GM21825 (cell line): ENCODE results near the gene ZC3H18.

Source experiments
- ATAC-seq: cut with Tn5 transposase; IDR thresholded peaks from one replicate; pipeline ENCODE4 v1.9.1; 2021; ENCODE audit warnings: mild to moderate bottlenecking, moderate library complexity; ENCODE audit not compliant: unreplicated experiment

Gene ZC3H18

GRCh38 chr16:88671806-88672205, 101.6 kb downstream of the ZC3H18 start:
- ATAC-seq, result no peak

DNA sequence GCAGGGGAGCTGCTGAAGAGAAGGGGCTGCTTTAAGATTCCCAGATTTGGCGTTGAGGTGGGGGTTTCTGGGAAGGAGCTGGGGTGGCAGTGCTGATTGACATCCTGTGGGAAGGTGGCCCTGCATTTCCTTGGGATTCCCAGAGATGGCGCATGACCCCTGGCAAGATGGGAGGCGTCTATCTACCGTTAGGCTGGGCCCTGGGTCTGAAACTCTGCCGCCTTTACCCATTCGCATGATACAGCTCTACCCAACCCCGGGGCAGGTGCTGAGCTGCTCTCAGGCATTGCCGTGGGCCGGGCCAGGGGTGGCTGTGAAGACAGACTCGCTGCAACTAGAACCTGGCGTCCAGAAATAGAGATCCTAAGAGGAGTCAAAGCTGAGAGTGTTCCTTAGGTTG, 102.6 kb downstream of the ZC3H18 start:
- no peak for ATAC-seq

- no peak for ATAC-seq
These were observed 103.6 kb downstream of the ZC3H18 start for GRCh38 chr16:88673716-88674379.

GRCh38 chr16:88676502-88677242, 106.5 kb downstream of the ZC3H18 start:
- no peak for ATAC-seq

GRCh38 chr16:88677721-88678120, 107.5 kb downstream of the ZC3H18 start:
- ATAC-seq, result no peak

GRCh38 chr16:88678224-88678979, 108.2 kb downstream of the ZC3H18 start:
- ATAC-seq, result no peak

GRCh38 chr16:88680554-88681083, 110.4 kb downstream of the ZC3H18 start:
- ATAC-seq, result no peak

DNA sequence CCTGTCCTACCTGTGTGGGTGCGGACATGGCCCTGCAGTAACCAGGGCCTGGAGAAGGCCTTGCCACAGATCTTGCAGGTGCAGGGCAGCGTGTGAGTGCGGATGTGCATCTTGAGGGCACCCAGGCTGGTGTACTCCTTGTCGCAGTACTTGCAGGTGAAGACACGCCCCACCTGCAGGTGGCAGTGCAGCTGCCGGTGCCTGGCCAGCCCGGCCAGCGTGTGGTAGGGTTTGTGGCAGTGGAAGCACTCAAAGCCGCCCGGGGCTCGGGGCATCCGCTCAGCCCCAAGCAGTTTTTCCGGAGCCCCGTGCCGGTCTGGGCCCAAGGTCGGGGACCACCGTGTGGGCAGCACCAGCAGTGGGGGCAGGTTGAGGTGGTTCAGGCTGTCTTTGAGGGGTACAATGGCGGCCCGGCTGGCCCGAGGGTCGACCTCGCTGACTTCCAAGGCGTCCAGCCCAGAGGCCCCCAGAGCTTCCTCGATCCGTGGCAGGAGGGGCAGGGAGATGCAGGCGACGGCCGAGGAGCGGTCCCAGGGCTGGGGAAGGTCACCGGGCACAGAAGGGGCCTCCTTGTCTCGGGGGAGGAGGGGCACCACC, 111.0 kb downstream of the ZC3H18 start:
- peak; percentile 2 for ATAC-seq
